A549 (cell line): ENCODE measurements around the gene MED13L. TPM values are rescaled to one million over a fixed set of nuclear protein-coding genes. Genes with fewer than 3 reads are reported as not detected.

Source experiments
- ATAC-seq, 2 experiments: fragments of 200-7000 bp in 1 of 2; fragments of >200 bp in 1 of 2; cut with Nextera tagmentation in 1 of 2; cut with Tn5 transposase in 1 of 2; 3 replicates each; pipeline versions ENCODE4 v1.8.0 to v1.9.1; 2018 to 2020; ENCODE audit warnings: mild to moderate bottlenecking in 1 of 2, moderate library complexity in 1 of 2
- CTCF ChIA-PET: fragments of 300-600 bp; sonication (Branson Sonifier 250); formaldehyde crosslinking; extraction: SDS; loops from one replicate; lab custom pipeline; 2021; ENCODE audit warnings: antibody characterized with exemption, inconsistent platforms; lab: Yijun Ruan, JAX
- POLR2A ChIA-PET: fragments of 350-600 bp; formaldehyde crosslinking; extraction: SDS; loops from one replicate; lab custom pipeline; 2021; ENCODE audit warnings: antibody characterized with exemption, inconsistent platforms; lab: Yijun Ruan, JAX
- DNase-seq, 2 experiments: peaks; one replicate each; pipeline versions ENCODE4 v3.0.0 to v3.0.0-alpha.2; 2011 to 2016; ENCODE audit warnings: low read depth in 1 of 2, low spot score in 1 of 2
- FAIRE-seq: peaks from 2 replicates; lab custom pipeline; 2011; peaks lifted over from hg19 to GRCh38; lab: Jason Lieb, UNC
- H3K27ac ChIP-seq, 2 experiments: fragments of >200 bp; sonication (Bioruptor Twin); formaldehyde crosslinking; 3 replicates each; pipeline ENCODE4 v1.5.1; 2016 to 2017
- H3K4me1 ChIP-seq: fragments of >200 bp; sonication (Bioruptor Twin); formaldehyde crosslinking; 3 replicates; pipeline ENCODE4 v1.6.1; 2016
- H3K4me2 ChIP-seq: fragments of >200 bp; sonication (Bioruptor Twin); formaldehyde crosslinking; 3 replicates; pipeline ENCODE4 v1.6.1; 2016
- H3K4me3 ChIP-seq: fragments of >200 bp; sonication (Bioruptor Twin); formaldehyde crosslinking; 3 replicates; pipeline ENCODE4 v1.5.1; 2016
- H3K9me3 ChIP-seq: fragments of >200 bp; sonication (Bioruptor Twin); formaldehyde crosslinking; 3 replicates; pipeline ENCODE4 v1.6.1; 2016
- CEBPB ChIP-seq, 2 experiments: fragments of >200 bp in 1 of 2; sonication (Bioruptor Twin) in 1 of 2; formaldehyde crosslinking in 1 of 2; IDR thresholded peaks; 2 replicates each; pipeline ENCODE4 v1.6.1; 2012 to 2016
- CHD4 ChIP-seq: fragments of 200-600 bp; sonication (generic); IDR thresholded peaks from 2 replicates; pipeline ENCODE4 v1.6.1; 2016; ENCODE audit warnings: antibody characterized with exemption, mild to moderate bottlenecking, borderline replicate concordance
- EHF ChIP-seq: fragments of 250-450 bp; sonication (Bioruptor Pico); IDR thresholded peaks from 2 replicates; pipeline ENCODE4 v1.5.0; 2020; ENCODE audit warnings: mild to moderate bottlenecking
- FOSB ChIP-seq: fragments of 250-450 bp; sonication (Bioruptor Pico); IDR thresholded peaks from 2 replicates; pipeline ENCODE4 v1.5.0; 2020; ENCODE audit warnings: mild to moderate bottlenecking, moderate library complexity
- GATA3 ChIP-seq: IDR thresholded peaks from 2 replicates; pipeline ENCODE4 v1.6.1; 2012; ENCODE audit warnings: borderline replicate concordance
- HOXB13 ChIP-seq: fragments of 250-450 bp; sonication (Bioruptor Pico); IDR thresholded peaks from 2 replicates; pipeline ENCODE4 v1.5.0; 2020; ENCODE audit warnings: low read depth, mild to moderate bottlenecking, moderate library complexity
- JUNB ChIP-seq: fragments of >200 bp; sonication (Bioruptor Twin); formaldehyde crosslinking; IDR thresholded peaks from 2 replicates; pipeline ENCODE4 v1.6.1; 2016
- MAFK ChIP-seq: fragments of 450-650 bp; IDR thresholded peaks from 2 replicates; pipeline ENCODE4 v1.6.1; 2014; ENCODE audit not compliant: partially characterized antibody
- NPAS2 ChIP-seq: fragments of 250-450 bp; sonication (Bioruptor Pico); IDR thresholded peaks from 2 replicates; pipeline ENCODE4 v1.8.0; 2022; ENCODE audit warnings: mild to moderate bottlenecking, moderate library complexity, borderline replicate concordance
- POLR2AphosphoS2 ChIP-seq: conservative IDR thresholded peaks from 2 replicates; pipeline ENCODE4 v1.6.1; 2012; ENCODE audit warnings: low read length, improper control_type of control experiment, inconsistent platforms
- RCOR1 ChIP-seq: fragments of 150-350 bp; IDR thresholded peaks from 2 replicates; pipeline ENCODE4 v1.6.1; 2014; ENCODE audit warnings: antibody characterized with exemption, low read length, low read depth
- RNF2 ChIP-seq: fragments of 200-600 bp; sonication (generic); IDR thresholded peaks from 2 replicates; pipeline ENCODE4 v1.6.1; 2016; ENCODE audit warnings: low read depth, mild to moderate bottlenecking, antibody characterized with exemption, moderate library complexity, borderline replicate concordance
- TP53 ChIP-seq: fragments of 250-450 bp; sonication (Bioruptor Pico); IDR thresholded peaks from 2 replicates; pipeline ENCODE4 v1.5.0; 2021; ENCODE audit warnings: mild to moderate bottlenecking, moderate library complexity
- ZC3H11A ChIP-seq: fragments of 450-650 bp; IDR thresholded peaks from 2 replicates; pipeline ENCODE4 v1.6.1; 2014; ENCODE audit warnings: antibody characterized with exemption, mild to moderate bottlenecking
- ZNF302 ChIP-seq: fragments of 250-450 bp; sonication (Bioruptor Pico); IDR thresholded peaks from 2 replicates; pipeline ENCODE4 v1.9.0; 2021; ENCODE audit warnings: inconsistent platforms, mild to moderate bottlenecking, moderate library complexity
- ZSCAN20 ChIP-seq: fragments of 250-450 bp; sonication (Bioruptor Pico); IDR thresholded peaks from 2 replicates; pipeline ENCODE4 v1.8.0; 2022; ENCODE audit warnings: mild to moderate bottlenecking, moderate library complexity
- WGBS: methylation state at CpG from one replicate; pipeline ENCODE4 v1.1.6; 2017; ENCODE audit errors: missing lambda C conversion rate; 5-methylcytosine and 5-hydroxymethylcytosine counted together
- polyA plus RNA-seq, 4 experiments: library from polyadenylated mRNA; depleted of rRNA in 3 of 4; stranded (reverse); fragments of >200 nt; fragmentation: RNase III in 1 of 4; extraction: RNeasy Plus Mini Kit Qiagen cat#74134 plus additional on column Dnase treatment in 1 of 4; gene quantifications; 2 replicates in 3 of 4; 3 replicates in 1 of 4; pipeline ENCODE4 v1.2.3, GENCODE V29; 2011 to 2017
- TF ChIP-seq, protein P1 (sequence below): IDR thresholded peaks from 2 replicates; pipeline ENCODE4 v1.6.1; 2012
- TF ChIP-seq, protein P2 (sequence below): fragments of 250-450 bp; sonication (Bioruptor Pico); IDR thresholded peaks from 2 replicates; pipeline ENCODE4 v1.5.0; 2020; ENCODE audit warnings: low read depth, mild to moderate bottlenecking, moderate library complexity
- TF ChIP-seq, protein P3 (sequence below): fragments of >200 bp; sonication (Bioruptor Twin); formaldehyde crosslinking; IDR thresholded peaks from 3 replicates; pipeline ENCODE4 v1.5.1; 2016

MED13L gene
- polyA plus RNA-seq, 2 of the 4 experiments (the other 2 are of a cell fraction) = 23.2 to 134 TPM

DNA sequence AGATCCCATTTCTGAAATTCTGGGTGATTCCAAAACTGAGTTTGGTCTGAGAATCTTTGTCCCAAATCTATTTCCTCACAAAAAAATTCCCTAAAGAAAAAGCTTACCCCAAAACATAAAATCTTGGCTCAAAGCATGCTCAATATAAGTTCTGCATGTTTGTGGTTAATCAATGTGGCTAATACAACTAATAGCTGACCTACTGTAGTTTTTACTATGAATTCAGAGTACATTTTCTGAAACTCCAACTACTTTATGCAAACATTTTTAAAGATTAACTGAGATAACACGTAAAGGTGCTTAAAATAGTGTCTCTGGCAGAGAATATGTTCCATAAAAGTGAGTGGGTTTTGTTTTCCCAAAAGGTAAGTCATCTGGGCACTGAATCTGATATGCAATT, 133.1 kb downstream of the MED13L start (continued):
- TF ChIP-seq NPAS2 (CRISPR knock-in tag) (no peak), POLR2AphosphoS2 (no peak), ZNF302 (CRISPR knock-in tag) (no peak), ZSCAN20 (CRISPR knock-in tag) (no peak), RCOR1 (no peak)
- TF ChIP-seq, protein P1, sequence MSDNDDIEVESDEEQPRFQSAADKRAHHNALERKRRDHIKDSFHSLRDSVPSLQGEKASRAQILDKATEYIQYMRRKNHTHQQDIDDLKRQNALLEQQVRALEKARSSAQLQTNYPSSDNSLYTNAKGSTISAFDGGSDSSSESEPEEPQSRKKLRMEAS = no peak

DNA sequence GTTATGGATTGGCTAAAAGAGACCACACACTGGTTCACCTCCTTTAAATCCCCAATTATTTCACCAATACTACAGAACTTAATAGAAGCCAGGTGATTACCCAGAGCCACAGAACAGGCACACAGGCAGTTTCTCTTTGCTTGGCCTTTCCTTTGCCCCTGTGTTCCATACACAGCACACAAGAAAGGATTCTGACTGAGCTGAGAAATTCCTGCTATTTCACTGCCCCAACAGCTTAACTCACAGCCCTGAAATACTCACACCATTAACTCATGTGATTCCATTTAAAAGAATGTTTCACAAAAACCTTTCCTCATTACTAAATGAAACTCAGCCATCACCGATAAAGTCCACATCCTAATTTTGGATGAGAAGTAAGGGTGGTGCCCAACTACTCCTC, 133.6 kb downstream of the MED13L start:
- DNase-seq = no peak
- TF ChIP-seq TP53 (CRISPR knock-in tag) = no peak
- TF ChIP-seq, protein P2, sequence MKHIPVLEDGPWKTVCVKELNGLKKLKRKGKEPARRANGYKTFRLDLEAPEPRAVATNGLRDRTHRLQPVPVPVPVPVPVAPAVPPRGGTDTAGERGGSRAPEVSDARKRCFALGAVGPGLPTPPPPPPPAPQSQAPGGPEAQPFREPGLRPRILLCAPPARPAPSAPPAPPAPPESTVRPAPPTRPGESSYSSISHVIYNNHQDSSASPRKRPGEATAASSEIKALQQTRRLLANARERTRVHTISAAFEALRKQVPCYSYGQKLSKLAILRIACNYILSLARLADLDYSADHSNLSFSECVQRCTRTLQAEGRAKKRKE = no peak
- TF ChIP-seq EHF (CRISPR knock-in tag) = no peak
- no peak for TF ChIP-seq GATA3
- no peak for TF ChIP-seq RCOR1
- TF ChIP-seq CHD4 = no peak
- no peak for TF ChIP-seq RNF2
- ChIA-PET POLR2A (no interaction called here), CTCF (interaction anchor here (0.6 to 3.0 kb wide), 3 partner anchors 14 to 93 kb away, joined by 3 to 19 read pairs (median 3); no protein-coding TSS in a partner anchor)
- Histone ChIP-seq H3K9me3 (no peaks in the 10 kb centered on the region), H3K27ac (peak overlapping the region; percentile 12 to 61; a peak in 3 of 6 replicates), H3K4me2 (peak overlapping the region; percentile 66), H3K4me1 (peaks cover 68% of the 10 kb centered on the region), H3K4me3 (no peak overlapping the region)
- ATAC-seq = peak; percentile 41 to 71; a peak in 4 of 6 replicates
- WGBS = 26% methylated on average over 1 of the region's 1 CpG
- FAIRE-seq = no peak

GRCh38 chr12:116142936-116143898, 134.3 kb downstream of the MED13L start:
- 36% methylated on average over 9 of the region's 9 CpGs for WGBS
- no peaks in the 10 kb centered on the region for H3K9me3 ChIP-seq
- ATAC-seq = peak in 1 of 2 experiments; percentile 50; a peak in 3 of 6 replicates
- H3K4me2 ChIP-seq = peak overlapping the region; percentile 66
- no peak overlapping the region for H3K4me3 ChIP-seq
- POLR2A ChIA-PET = no interaction called here
- peak in 1 of 2 experiments; percentile 33 for DNase-seq
- FAIRE-seq = peak; percentile 94
- TF ChIP-seq FOSB (CRISPR knock-in tag) (no peak), CEBPB (IDR thresholded peaks at IDR 0.05) (no peak), HOXB13 (CRISPR knock-in tag) (no peak), ZC3H11A (no peak), MAFK (no peak), JUNB (no peak), ZNF302 (CRISPR knock-in tag) (no peak)
- TF ChIP-seq, protein P3, sequence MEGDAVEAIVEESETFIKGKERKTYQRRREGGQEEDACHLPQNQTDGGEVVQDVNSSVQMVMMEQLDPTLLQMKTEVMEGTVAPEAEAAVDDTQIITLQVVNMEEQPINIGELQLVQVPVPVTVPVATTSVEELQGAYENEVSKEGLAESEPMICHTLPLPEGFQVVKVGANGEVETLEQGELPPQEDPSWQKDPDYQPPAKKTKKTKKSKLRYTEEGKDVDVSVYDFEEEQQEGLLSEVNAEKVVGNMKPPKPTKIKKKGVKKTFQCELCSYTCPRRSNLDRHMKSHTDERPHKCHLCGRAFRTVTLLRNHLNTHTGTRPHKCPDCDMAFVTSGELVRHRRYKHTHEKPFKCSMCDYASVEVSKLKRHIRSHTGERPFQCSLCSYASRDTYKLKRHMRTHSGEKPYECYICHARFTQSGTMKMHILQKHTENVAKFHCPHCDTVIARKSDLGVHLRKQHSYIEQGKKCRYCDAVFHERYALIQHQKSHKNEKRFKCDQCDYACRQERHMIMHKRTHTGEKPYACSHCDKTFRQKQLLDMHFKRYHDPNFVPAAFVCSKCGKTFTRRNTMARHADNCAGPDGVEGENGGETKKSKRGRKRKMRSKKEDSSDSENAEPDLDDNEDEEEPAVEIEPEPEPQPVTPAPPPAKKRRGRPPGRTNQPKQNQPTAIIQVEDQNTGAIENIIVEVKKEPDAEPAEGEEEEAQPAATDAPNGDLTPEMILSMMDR = no peak
- peaks cover 68% of the 10 kb centered on the region for H3K4me1 ChIP-seq
- peak overlapping the region; percentile 7 to 61; a peak in 4 of 6 replicates for H3K27ac ChIP-seq
- CTCF ChIA-PET = interaction anchor here (1.1 to 3.0 kb wide), 2 partner anchors 13 to 93 kb away, joined by 3 to 19 read pairs; no protein-coding TSS in a partner anchor
